OCI-LY1 (cell line): ENCODE results near the gene GNG13.

Experiments used
- H2AFZ ChIP-seq: fragments of 200-600 bp; sonication (generic), shearing (Covaris generic); 2 replicates; pipeline ENCODE4 v1.6.0; 2014; ENCODE audit warnings: antibody characterized with exemption, mild to moderate bottlenecking, low read length
- H3F3A ChIP-seq: fragments of 200-600 bp; sonication (generic), shearing (Covaris generic); 2 replicates; pipeline ENCODE4 v1.6.0; 2014; ENCODE audit warnings: mild to moderate bottlenecking, antibody characterized with exemption, low read length, moderate library complexity; ENCODE audit not compliant: insufficient read depth
- H3K27ac ChIP-seq: fragments of 200-600 bp; sonication (generic); 2 replicates; pipeline ENCODE4 v1.5.1; 2014; ENCODE audit warnings: low read length, mixed run types, mild to moderate bottlenecking, low read depth; ENCODE audit not compliant: poor library complexity, severe bottlenecking
- H3K27me3 ChIP-seq: fragments of 200-600 bp; sonication (generic); 2 replicates; pipeline ENCODE4 v1.6.0; 2014; ENCODE audit warnings: antibody characterized with exemption, mild to moderate bottlenecking, low read length, moderate library complexity; ENCODE audit not compliant: insufficient read depth
- H3K36me3 ChIP-seq: fragments of 200-600 bp; sonication (generic); 2 replicates; pipeline ENCODE4 v1.6.1; 2014; ENCODE audit warnings: mild to moderate bottlenecking, antibody characterized with exemption, low read length, moderate library complexity, mixed read lengths; ENCODE audit not compliant: insufficient read depth
- H3K4me1 ChIP-seq: fragments of 200-600 bp; sonication (generic); 2 replicates; pipeline ENCODE4 v1.5.1; 2014; ENCODE audit warnings: mild to moderate bottlenecking, low read length, moderate library complexity; ENCODE audit not compliant: insufficient read depth, severe bottlenecking
- H3K4me2 ChIP-seq: fragments of 200-600 bp; sonication (generic), shearing (Covaris generic); 2 replicates; pipeline ENCODE4 v1.6.1; 2014; ENCODE audit warnings: low read length
- H3K4me3 ChIP-seq: fragments of 200-600 bp; sonication (generic); 2 replicates; pipeline ENCODE4 v1.5.1; 2014; ENCODE audit warnings: low read length, low read depth, mild to moderate bottlenecking, mixed read lengths; ENCODE audit not compliant: poor library complexity, severe bottlenecking
- H3K79me2 ChIP-seq: fragments of 200-600 bp; shearing (Covaris generic); 2 replicates; pipeline ENCODE4 v1.6.1; 2016; ENCODE audit warnings: mixed run types, low read length, mixed read lengths; ENCODE audit not compliant: insufficient read depth
- H3K9ac ChIP-seq: fragments of 200-600 bp; sonication (generic), shearing (Covaris generic); 2 replicates; pipeline ENCODE4 v1.6.1; 2014; ENCODE audit warnings: mild to moderate bottlenecking, low read length, mixed read lengths
- H3K9me2 ChIP-seq: fragments of 200-600 bp; sonication (generic), shearing (Covaris generic); 2 replicates; pipeline ENCODE4 v1.6.1; 2014; ENCODE audit warnings: low read depth, mild to moderate bottlenecking, low read length, mixed read lengths
- H3K9me3 ChIP-seq: fragments of 200-600 bp; shearing (Covaris generic); 2 replicates; pipeline ENCODE4 v1.6.1; 2014; ENCODE audit warnings: low read length, mixed read lengths
- H4K20me1 ChIP-seq: fragments of 200-600 bp; sonication (generic), shearing (Covaris generic); 2 replicates; pipeline ENCODE4 v1.6.0; 2016; ENCODE audit warnings: mild to moderate bottlenecking, low read length; ENCODE audit not compliant: insufficient read depth
- EZH2 ChIP-seq: fragments of 200-600 bp; sonication (generic), shearing (Covaris generic); IDR thresholded peaks from 2 replicates; pipeline ENCODE4 v1.8.0; 2017; ENCODE audit warnings: borderline replicate concordance, mixed run types, mild to moderate bottlenecking, antibody characterized with exemption, low read length, moderate library complexity, mixed read lengths
- TF ChIP-seq, protein P1 (sequence below): fragments of 200-600 bp; sonication (generic), shearing (Covaris generic); IDR thresholded peaks from 2 replicates; pipeline ENCODE4 v1.5.1; 2017; ENCODE audit warnings: mild to moderate bottlenecking, antibody characterized with exemption, low read length, moderate library complexity, mixed read lengths

GNG13 gene

DNA sequence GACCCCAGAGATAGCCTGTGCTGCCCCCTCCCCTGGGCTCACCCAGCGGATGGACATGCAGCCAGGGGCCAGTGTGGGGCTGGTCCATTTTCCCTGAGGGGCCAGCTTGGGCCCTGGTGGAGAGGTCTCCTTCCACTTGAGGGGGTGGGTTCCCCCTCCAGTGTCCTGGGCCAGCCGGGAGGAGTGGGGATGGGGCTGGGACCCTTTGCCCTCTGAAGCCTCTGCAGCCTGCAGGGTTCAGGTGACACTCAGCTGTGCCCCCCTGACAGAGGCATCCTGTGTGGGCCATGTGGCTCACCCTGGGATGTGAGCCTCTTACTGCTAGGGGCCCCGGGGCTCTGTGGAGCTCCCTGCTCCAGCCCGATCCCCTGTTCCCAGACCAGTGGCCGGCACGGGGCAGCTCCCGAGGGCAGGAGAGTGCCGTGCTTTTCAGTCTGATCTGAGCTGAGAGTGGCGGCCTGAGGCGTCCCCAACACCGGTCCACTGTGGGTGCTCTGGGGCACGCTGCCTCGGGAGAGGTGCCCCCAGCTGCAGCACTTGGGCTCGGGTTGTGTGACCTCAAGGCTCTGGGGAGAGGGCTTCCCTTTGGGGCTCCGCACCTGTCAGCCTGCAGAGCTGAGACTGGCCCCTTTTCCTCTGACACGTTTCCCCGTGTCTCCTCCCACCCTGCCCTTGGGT lies 439 bp upstream of the GNG13 start:
- H3K79me2 ChIP-seq: no peaks in the 10 kb centered on the region
- peaks cover 21% of the 10 kb centered on the region for H3K36me3 ChIP-seq
- no peaks in the 10 kb centered on the region for H3F3A ChIP-seq
- no peak overlapping the region for H3K9ac ChIP-seq
- no peak for TF ChIP-seq EZH2
- TF ChIP-seq, protein P1, sequence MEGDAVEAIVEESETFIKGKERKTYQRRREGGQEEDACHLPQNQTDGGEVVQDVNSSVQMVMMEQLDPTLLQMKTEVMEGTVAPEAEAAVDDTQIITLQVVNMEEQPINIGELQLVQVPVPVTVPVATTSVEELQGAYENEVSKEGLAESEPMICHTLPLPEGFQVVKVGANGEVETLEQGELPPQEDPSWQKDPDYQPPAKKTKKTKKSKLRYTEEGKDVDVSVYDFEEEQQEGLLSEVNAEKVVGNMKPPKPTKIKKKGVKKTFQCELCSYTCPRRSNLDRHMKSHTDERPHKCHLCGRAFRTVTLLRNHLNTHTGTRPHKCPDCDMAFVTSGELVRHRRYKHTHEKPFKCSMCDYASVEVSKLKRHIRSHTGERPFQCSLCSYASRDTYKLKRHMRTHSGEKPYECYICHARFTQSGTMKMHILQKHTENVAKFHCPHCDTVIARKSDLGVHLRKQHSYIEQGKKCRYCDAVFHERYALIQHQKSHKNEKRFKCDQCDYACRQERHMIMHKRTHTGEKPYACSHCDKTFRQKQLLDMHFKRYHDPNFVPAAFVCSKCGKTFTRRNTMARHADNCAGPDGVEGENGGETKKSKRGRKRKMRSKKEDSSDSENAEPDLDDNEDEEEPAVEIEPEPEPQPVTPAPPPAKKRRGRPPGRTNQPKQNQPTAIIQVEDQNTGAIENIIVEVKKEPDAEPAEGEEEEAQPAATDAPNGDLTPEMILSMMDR: no peak
- no peak overlapping the region for H2AFZ ChIP-seq
- H4K20me1 ChIP-seq: no peaks in the 10 kb centered on the region
- no peak overlapping the region for H3K27ac ChIP-seq
- no peak overlapping the region for H3K4me3 ChIP-seq
- no peak overlapping the region for H3K4me2 ChIP-seq
- peaks cover 13% of the 10 kb centered on the region; the same call in 1 of the 2 replicates for H3K27me3 ChIP-seq
- no peaks in the 10 kb centered on the region for H3K4me1 ChIP-seq
- H3K9me3 ChIP-seq: no peaks in the 10 kb centered on the region
- H3K9me2 ChIP-seq: no peaks in the 10 kb centered on the region

DNA sequence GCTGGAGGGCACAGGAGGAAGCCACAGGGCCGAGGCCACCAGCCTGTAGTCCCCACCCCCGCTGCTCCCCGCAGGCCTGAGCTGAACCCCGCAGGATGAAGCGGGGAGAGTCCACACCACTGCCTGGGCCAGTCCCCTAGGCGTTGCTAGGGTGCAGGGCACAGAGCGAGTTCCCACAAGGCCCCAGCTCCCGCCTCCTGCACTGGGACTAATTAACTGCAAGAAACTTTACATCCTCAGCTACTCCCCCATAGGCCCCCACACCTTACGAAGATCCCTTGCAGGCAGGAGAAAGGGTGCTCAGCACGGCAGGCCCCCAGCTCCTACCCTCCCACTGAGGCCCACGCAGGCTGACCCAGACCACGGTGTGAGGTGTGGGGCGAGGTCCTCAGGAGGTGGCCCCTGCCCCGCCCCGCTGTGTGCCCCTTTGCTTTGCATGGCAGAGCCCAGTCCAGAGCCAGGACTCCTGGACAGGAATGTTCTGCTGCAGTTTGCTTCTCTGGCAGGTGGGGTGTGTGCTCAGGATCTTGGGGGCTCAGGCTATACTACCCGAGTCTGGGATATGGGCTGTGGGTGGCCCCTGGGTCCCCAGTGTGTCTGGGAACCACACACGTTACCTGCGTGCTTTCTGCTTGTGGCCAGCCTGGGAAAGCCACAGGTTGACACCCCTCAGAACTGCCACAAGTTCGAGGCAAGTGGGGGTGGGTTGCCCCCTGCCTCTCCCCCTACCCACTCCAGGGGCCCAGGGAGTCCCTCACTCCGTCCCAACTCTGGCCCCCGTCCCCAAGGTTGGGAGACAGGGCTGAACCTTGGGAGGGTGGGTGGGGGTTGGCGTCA lies 1.2 kb downstream of the GNG13 start:
- Histone ChIP-seq H3K9ac (no peak overlapping the region), H3K9me3 (no peaks in the 10 kb centered on the region), H4K20me1 (no peaks in the 10 kb centered on the region), H3K9me2 (no peaks in the 10 kb centered on the region), H3K36me3 (peaks cover 22% of the 10 kb centered on the region), H3K27ac (no peak overlapping the region), H3K27me3 (peaks cover 13% of the 10 kb centered on the region; the same call in 1 of the 2 replicates), H3F3A (no peaks in the 10 kb centered on the region), H3K4me2 (no peak overlapping the region), H3K4me1 (no peaks in the 10 kb centered on the region), H3K4me3 (no peak overlapping the region), H3K79me2 (no peaks in the 10 kb centered on the region), H2AFZ (no peak overlapping the region)
- no peak for TF ChIP-seq EZH2
- TF ChIP-seq, protein P1: no peak

DNA sequence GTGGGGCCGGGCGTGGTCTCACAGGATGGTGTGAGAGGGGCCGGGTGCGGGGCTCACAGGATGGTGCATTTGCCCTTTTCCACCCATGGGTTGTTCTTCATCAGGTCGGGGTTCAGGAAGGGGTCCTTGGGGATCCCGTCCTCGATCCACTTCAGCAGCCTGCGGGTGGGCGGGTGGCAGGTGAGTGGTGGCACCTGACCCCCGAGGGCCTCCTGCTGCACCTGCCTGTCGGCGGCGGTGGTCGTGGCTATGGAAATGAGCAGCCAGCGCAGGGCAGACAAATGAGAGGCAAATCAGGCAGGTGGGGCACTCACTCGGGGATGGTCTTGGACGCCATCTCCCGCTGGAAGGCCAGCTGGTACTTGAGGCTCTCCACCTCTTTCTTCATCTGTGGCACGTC lies 1.9 kb downstream of the GNG13 start:
- Histone ChIP-seq H3K4me2 (no peak overlapping the region), H3K27ac (no peak overlapping the region), H3K4me3 (no peak overlapping the region), H3K4me1 (no peaks in the 10 kb centered on the region), H3K79me2 (no peaks in the 10 kb centered on the region), H3K9me2 (no peaks in the 10 kb centered on the region), H4K20me1 (no peaks in the 10 kb centered on the region), H3K9ac (no peak overlapping the region), H3K9me3 (no peaks in the 10 kb centered on the region), H3K36me3 (peaks cover 23% of the 10 kb centered on the region), H2AFZ (no peak overlapping the region), H3F3A (no peaks in the 10 kb centered on the region), H3K27me3 (peaks cover 13% of the 10 kb centered on the region; the same call in 1 of the 2 replicates)
- TF ChIP-seq, protein P1: no peak
- no peak for TF ChIP-seq EZH2
